GM19238 (cell line): Measurements from ENCODE around the gene CLSTN3.

ENCODE experiments used
- DNase-seq: peaks from one replicate; pipeline ENCODE4 v3.0.0; 2011; ENCODE audit warnings: low spot score; ENCODE audit not compliant: insufficient read length

Gene CLSTN3

DNA sequence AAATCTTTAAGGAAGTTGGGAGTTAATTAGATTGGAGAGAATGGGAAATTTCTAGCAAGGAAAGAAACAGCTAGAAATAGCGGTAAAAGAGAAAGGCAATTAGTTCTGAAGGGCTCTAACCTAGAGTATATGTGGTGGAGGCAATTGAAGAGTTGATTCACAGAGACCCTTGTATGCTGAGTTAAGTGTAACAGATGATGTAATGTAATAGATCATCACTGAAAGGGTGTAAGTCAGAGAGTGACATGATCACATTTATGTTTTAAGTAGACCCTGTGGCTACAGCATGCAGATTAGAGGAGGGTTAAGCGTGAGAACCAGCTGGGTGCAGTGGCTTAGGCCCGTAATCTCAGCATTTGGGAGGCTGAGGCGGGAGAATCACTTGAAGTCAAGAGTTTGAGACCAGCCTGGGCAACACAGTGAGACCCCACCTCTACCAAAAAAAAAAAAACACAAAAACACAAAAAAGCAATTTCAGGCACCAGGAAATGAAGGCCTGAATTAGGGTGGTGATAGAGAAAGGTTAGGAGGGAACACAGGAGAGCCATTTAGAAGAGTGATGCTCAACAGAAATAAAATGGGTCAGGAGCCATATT is 4.4 kb upstream of the CLSTN3 start:
- DNase-seq: no peak

- DNase-seq: no peak
Observed at GRCh38 chr12:7127916-7128626, 2.1 kb upstream of the CLSTN3 start.

GRCh38 chr12:7128681-7129286 is 1.4 kb upstream of the CLSTN3 start, which contains the start of gene RBP5:
TSS of gene RBP5 (minus strand) at chr12:7128889. CDS start at chr12:7128775, 114 bp downstream.
- no peak for DNase-seq

DNA sequence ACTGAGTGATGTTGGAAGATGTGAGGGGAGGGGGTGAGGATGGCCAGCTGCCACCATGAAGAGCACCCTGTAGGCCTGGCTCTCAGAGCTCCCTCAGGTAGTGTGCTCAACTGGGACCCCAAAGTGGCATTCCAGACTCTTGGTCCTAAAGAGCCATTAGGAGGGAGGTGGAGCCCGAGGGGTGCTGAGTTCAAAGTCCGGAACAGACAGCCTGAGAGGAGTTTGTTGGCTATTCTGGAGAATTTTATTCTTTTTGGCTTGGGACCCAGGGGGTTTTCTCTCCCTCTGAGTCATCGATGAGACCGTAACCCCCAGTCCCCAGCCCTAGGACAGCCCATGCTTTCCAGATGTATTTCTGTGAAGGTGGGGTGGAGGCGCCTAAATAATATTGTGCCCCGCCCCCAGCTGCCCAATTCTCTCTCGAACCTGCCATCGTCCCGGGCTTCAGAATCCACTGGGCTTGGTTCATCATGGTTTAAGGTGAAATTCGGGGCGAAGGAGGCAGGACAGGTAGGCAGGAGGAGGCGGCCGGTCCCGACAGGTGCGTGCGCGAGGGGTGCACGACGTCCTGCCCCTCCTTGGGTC is 792 bp upstream of the CLSTN3 start:
- DNase-seq: no peak

GRCh38 chr12:7130701-7131501 is 730 bp downstream of the CLSTN3 start:
- peak; percentile 37 for DNase-seq

DNA sequence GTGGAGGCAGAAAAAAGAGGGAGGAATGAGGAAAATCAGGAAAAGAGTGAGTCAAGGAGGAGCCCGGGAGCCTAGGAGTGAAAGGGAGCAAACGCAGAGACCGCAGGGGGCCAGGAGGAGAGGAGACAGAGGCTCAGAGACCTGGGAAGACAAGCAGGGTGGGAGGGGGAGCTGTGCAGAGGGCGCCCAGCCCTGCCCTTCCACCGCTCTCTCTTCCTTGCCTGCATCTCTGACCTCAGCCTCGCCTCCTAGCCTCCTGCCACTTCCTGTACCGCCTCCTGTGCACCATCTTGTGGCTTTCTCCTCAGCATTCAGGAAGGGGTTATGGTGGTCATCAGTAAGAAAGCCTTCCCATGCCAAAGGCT is 1.3 kb downstream of the CLSTN3 start:
- DNase-seq: no peak

DNA sequence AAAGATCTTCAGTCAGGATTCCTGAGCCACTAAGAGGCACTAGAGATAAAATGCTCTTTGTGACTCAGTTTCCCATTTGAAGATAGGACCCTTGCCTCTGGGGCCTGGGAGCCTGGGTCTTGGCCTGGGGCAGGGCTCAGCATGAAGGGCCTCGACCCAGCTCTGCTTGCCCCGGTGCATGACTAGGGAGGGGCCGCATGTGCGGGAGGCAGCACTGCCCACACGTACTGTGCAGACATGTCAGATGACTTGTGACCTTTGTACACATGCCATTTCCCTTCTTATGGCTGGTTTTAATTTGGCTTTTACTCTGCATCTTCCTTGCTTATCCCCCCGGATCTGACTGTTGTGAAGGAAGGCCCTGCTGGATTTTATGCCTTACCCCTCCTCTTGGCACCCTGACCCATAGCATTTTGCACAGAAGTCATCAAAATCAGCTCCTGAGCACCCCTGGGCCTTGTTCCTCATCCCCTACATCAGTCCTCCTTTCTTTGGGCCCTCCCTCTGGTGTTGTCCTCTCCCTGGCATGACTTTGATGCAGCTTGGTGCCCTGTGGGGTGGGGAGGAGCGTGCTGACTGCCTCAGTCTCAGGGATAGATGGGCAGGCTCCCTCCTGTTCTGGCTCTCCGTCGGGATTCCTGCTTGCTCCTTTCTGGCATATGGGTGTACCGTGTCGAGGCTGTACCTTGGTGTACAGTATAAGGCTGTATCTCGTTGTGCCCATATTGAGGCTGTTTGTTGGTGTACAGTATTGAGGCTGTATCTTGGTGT is 4.4 kb downstream of the CLSTN3 start:
- no peak for DNase-seq

DNA sequence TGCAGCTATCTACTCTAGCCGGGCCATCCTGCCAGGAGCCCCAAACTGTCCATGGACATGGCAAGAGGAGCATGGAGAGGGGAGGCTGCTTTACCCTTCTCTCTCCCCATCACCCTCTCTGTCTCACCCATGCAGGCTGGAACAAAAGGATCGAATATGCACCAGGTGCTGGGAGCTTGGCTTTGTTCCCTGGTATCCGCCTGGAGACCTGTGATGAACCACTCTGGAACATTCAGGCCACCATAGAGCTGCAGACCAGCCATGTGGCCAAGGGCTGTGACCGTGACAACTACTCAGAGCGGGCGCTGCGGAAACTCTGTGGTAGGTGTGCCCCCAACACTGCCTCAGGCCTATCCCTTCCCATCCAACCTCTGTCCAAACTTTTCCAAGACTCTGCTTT is 5.9 kb downstream of the CLSTN3 start:
- DNase-seq: no peak

DNA sequence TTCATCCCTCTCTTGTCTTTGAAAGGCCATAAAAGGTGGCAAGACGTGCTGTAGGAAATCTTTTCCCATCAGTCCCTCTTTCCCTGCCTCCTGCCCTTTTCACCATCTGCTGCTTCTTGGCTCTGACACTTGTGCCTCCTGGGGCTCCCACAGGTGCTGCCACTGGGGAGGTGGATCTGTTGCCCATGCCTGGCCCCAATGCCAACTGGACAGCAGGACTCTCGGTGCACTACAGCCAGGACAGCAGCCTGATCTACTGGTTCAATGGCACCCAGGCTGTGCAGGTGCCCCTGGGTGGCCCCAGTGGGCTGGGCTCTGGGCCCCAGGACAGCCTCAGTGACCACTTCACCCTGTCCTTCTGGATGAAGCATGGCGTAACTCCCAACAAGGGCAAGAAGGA is 6.5 kb downstream of the CLSTN3 start:
- no peak for DNase-seq

- no peak for DNase-seq
Observed at GRCh38 chr12:7137908-7138307, 7.7 kb downstream of the CLSTN3 start.

DNA sequence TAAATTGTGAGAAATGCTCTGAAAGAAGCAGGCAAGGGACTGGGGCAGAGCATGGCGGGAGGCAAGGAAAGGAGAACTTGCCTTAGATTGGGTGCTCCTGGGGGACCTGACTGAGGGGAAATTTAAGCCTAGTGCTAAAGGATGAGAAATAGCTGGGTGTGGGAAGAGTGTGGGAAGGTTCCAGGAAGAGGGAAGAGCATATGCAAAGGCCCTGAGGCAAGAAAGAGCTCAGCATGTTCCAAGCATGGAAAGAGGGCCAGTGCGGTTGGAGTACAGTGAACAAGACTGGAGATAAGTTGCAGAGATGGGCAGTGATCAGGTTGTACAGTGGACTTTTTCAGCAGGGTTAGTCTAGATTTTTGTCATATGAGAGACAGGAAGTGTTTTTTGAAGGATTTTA is 9.0 kb downstream of the CLSTN3 start:
- DNase-seq: no peak

DNA sequence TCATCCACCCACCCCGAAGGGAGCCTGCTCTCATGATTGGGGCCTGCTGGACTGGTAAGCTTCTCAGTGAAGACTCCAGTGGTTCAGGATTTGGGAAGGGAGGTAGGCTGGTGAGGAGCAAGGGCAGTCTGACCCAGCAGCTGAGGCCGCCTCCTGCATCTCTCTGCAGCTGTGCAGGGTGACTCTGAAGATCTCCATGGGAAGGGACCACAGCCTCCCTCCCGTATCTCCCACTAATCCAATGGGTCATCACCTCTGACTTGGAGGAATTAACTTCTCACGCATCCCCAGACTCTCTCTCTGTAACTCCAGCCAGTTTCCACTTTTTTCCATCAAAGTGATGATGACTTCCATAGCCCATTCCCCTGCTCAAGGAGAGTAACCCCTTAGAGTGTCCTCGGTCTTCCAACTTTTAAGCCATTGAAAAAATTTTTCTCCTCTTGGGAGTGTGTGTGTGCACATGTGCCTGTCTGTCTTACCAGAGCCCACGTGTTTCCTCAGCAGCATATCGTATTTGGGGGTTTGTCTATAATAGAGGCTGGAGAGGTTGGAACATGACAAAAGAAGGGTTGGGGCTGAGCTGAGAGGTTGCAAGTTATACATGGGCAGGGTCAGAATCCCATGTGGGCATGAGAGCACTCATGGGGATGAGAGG is 11.3 kb downstream of the CLSTN3 start:
- DNase-seq: no peak

DNA sequence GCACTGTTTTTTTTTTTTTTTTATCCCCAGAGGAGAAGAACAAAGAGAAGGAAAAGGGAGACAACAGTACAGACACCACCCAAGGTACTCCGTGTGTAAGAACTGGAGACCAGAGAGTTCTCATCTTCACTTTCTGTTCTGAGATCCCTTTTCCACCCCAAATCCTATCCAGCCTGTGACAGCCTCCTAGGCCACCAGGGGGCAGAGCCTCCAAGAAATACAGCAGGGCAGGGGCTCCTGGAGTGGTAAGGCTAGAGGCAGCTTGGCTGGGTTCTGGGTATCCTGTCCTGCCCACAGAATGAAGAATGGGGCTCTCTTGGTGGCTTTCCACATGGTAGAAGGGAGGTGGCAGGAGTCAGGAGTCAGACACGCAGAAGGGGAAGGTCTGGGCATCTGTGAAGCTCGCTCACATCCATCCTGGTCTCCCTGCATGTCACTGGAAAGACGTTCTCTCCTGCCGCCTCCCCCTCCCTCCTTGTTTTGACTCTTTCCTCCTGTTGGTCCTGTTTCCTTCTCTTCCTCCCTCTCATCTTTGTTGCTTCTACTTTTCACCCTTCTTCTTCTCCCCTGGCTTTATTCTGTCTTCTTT is 12.0 kb downstream of the CLSTN3 start:
- DNase-seq: peak; percentile 34

DNA sequence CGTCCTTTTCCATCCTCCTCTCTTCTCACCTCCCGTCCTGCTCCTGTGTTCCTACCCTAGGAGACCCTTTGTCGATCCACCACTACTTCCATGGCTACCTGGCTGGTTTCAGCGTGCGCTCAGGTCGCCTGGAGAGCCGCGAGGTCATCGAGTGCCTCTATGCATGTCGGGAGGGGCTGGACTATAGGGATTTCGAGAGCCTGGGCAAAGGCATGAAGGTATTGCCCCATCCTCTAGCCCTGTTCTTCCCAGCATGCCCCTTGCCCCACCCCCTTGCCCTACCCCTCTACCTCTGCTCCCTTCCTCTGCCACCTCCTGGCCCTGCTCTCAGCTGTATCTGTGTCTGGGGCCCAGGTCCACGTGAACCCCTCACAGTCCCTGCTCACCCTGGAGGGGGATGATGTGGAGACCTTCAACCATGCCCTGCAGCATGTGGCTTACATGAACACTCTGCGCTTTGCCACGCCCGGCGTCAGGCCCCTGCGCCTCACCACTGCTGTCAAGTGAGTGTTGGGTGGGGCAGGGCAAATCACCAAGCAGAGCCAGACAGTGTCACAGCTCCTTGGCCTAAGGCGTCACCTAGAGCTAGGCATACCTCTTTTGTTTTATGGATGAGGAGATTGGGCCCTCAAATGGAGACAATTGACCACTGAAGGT is 12.8 kb downstream of the CLSTN3 start:
- no peak for DNase-seq

DNA sequence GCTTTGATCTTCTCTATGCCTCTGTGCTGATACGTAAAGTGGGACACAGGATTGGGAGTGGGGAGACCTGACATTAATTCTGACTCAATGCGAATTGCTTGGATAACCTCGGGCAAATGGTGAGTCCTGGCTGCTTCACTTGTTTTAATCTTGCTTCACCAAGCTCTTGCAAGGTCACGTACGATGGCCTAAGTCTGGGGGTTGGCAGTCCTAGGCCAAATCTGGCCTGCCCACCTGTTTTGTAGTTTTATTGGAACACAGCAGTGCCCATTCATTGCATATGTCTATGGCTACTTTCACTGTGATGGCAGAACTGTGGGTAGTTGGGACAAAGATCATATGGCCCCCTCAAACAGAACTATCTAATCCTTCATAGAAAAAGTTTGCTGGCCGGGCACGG is 13.4 kb downstream of the CLSTN3 start:
- DNase-seq: no peak

DNA sequence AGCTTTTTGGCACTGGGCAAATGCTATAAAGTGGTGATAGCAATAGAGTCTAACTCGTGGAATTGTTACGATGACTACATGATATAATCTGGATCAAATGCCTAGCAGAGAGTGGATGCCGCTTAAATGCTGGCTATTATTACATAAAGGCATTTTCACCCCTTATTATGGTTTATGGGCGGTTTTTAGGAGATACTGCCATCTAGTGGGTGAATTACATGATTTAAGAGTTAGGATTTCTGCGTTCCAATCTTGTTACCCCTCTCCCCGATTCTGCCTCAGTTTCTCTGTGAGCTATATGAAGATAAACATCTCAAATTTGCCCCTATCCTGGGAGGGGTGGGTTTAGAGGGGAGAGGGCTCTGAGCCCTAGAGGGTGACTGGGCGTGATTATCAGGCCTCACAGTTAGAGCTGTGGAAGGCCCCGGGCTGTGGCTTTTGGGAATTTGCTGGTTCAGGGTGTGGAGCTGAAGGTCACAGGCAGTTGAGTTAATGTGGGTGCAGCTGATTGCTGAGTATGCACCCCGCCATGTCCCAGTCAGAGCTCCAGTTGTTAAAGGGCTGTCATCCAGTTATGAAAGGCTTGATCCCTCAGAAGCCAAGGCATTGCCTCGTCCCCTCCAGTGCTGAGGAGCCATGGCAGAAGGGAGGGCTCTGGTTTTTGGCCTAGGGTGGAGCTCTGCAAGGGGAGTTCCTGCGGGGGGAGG is 14.4 kb downstream of the CLSTN3 start:
- DNase-seq: no peak

DNA sequence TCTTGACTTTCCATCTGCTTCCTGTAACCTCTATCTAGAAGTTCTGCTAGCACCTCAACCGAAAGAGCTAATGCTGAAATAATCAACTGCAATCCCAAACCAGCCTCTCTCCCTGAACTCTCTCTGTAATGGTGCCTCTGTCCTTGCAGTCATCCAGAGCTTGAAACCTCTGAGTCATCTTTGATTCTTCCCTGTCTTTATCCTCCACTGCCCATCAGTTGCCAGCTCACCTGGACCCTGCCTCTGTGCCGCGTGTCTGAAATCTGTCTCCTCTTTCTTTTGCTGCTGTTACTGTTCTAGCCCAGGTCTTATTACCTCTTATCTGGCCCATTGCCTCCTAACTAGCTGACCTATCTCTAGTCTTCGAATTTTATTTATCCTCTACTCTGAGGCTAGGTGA is 15.5 kb downstream of the CLSTN3 start:
- DNase-seq: no peak

GRCh38 chr12:7146228-7146627 is 16.1 kb downstream of the CLSTN3 start:
- no peak for DNase-seq

GRCh38 chr12:7146906-7147305 is 16.7 kb downstream of the CLSTN3 start:
- no peak for DNase-seq
